ENCODE data around the gene THEM5.

Gene THEM5

GRCh38 chr1:151809290-151809984, 44.1 kb downstream of the THEM5 start:
- no peak for DNase-seq (ENCODE audit: low read depth)
- no peak for TF ChIP-seq CTCF (IDR thresholded peaks at IDR 0.05; ENCODE audit: insufficient read depth, low read depth, low read length, missing control alignments)
- H3K4me3 ChIP-seq (ENCODE audit: low read length) = no peak overlapping the region

- H3K4me3 ChIP-seq (ENCODE audit: low read length) = no peak overlapping the region
- TF ChIP-seq CTCF (IDR thresholded peaks at IDR 0.05; ENCODE audit: insufficient read depth, low read depth, low read length, missing control alignments) = no peak
- no peak for DNase-seq (ENCODE audit: low read depth)
These were observed 45.7 kb downstream of the THEM5 start for GRCh38 chr1:151807766-151808165.

DNA sequence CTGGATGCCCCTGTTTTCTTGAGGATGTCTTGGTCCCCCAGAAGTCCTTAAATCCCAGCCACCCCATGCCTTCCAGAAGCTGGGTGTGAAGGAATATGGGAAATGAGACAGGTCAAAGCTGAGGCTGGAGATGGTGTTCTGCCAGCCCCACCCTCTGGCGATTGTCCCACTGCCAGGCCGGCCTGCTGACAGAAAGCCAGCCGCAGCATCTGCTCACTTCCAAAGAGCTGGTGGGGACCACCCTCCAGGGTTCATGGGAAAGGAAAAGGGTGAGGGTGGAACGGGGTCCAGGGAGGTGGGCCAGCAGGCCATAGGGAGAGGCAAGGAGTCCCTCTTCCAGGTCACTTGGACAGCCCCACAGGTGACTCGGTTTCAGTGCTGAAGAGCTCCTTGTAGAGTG, 46.4 kb downstream of the THEM5 start:
- no peak for DNase-seq (ENCODE audit: low read depth)
- no peak overlapping the region for H3K4me3 ChIP-seq (ENCODE audit: low read length)
- no peak for TF ChIP-seq CTCF (IDR thresholded peaks at IDR 0.05; ENCODE audit: insufficient read depth, low read depth, low read length, missing control alignments)

GRCh38 chr1:151806170-151806569, 47.3 kb downstream of the THEM5 start:
- no peak overlapping the region for H3K4me3 ChIP-seq (ENCODE audit: low read length)
- no peak for DNase-seq (ENCODE audit: low read depth)
- TF ChIP-seq CTCF (IDR thresholded peaks at IDR 0.05; ENCODE audit: insufficient read depth, low read depth, low read length, missing control alignments) = no peak

GRCh38 chr1:151805066-151805820, 48.3 kb downstream of the THEM5 start, which contains the start of gene LINGO4:
LINGO4 (minus strand) TSS chr1:151805419; CDS start chr1:151802704, 2,715 bp downstream.
- H3K4me3 ChIP-seq (ENCODE audit: low read length) = no peak within 1 kb of the TSS
- no peak for TF ChIP-seq CTCF (IDR thresholded peaks at IDR 0.05; ENCODE audit: insufficient read depth, low read depth, low read length, missing control alignments)
- no peak for DNase-seq (ENCODE audit: low read depth)

GRCh38 chr1:151803915-151804314, 49.6 kb downstream of the THEM5 start:
- no peak for DNase-seq (ENCODE audit: low read depth)
- no peak overlapping the region for H3K4me3 ChIP-seq (ENCODE audit: low read length)
- TF ChIP-seq CTCF (IDR thresholded peaks at IDR 0.05; ENCODE audit: insufficient read depth, low read depth, low read length, missing control alignments) = no peak

Measured in epithelial cell of esophagus (primary cell).